ENCODE data around the gene SYT13. TPM values are rescaled to one million over a fixed set of nuclear protein-coding genes. Genes with fewer than 3 reads are reported as not detected.

The SYT13 gene
- total RNA-seq, 1 donor from 2014 or later = not detected

Other genes starting within 250 kb of the SYT13 start
- 6.0 and 8.8 TPM in 2 replicates for gene PRDM11, start 139.7 kb downstream of the SYT13 start, total RNA-seq

Data from pulmonary artery endothelial cell (primary cell).